Left lung (tissue), 10 donors: ENCODE measurements around the gene PPP1R13B. TPM values are rescaled to one million over a fixed set of nuclear protein-coding genes. Genes with fewer than 3 reads are reported as not detected.
"Not testable (repeated sequence)": the region's sequence is repeated elsewhere in the genome, so short reads cannot be mapped to it uniquely, and the experiment has no call there.

Experiments used
- ATAC-seq: fragments of 200-7000 bp; cut with Tn5 transposase; one replicate; pipeline ENCODE4 v1.9.1; 2020; ENCODE audit warnings: moderate library complexity
- DNase-seq, 4 donors: peaks; one replicate each; pipeline ENCODE4 v3.0.0-alpha.2; 2013 to 2020
- H3K27ac ChIP-seq, 2 donors: fragments of 200-600 bp; sonication (generic) in 1 of 2; one replicate each; pipeline versions ENCODE4 v1.5.0 to v1.8.0; 2020 to 2021
- H3K27me3 ChIP-seq, 2 donors: fragments of 200-600 bp; sonication (generic) in 1 of 2; one replicate each; pipeline versions ENCODE4 v1.5.0 to v1.8.0; 2020 to 2021
- H3K36me3 ChIP-seq, 2 donors: fragments of 200-600 bp; sonication (generic) in 1 of 2; one replicate each; pipeline versions ENCODE4 v1.5.0 to v1.8.0; 2020 to 2021
- H3K4me1 ChIP-seq, 2 donors: fragments of 200-600 bp; one replicate each; pipeline ENCODE4 v1.8.0; 2021
- H3K4me3 ChIP-seq, 2 donors: fragments of 200-600 bp; sonication (generic) in 1 of 2; one replicate each; pipeline versions ENCODE4 v1.5.0 to v1.8.0; 2020 to 2021; ENCODE audit warnings: mild to moderate bottlenecking in 1 of 2
- H3K9me3 ChIP-seq, 2 donors: fragments of 200-600 bp; sonication (generic) in 1 of 2; one replicate each; pipeline versions ENCODE4 v1.5.0 to v1.8.0; 2020 to 2021
- intact Hi-C, 2 donors: fragments of 100-400 bp; cut with DNase I; formaldehyde crosslinking; loops; one replicate each; pipeline versions ENCODE4 v1.11.2 to v1.14.2; 2022
- polyA plus RNA-seq, 6 donors: library from polyadenylated mRNA; unstranded; fragments of 120-200 nt; gene quantifications; one replicate each; pipeline ENCODE4 v1.2.1, GENCODE V29; 2013; ENCODE audit not compliant: insufficient read length in 6 of 6
- total RNA-seq, 2 donors: library from RNA; stranded (reverse); fragmentation: NEBNext Ultra II Directional; extraction: Animal tissue kit (Norgen Biotek cat#: 25700); gene quantifications; one replicate each; pipeline ENCODE4 v1.2.1, GENCODE V29; 2021
- TF ChIP-seq, protein P1 (sequence below), 2 donors: fragments of 200-600 bp; sonication (generic) in 1 of 2; IDR thresholded peaks; one replicate each; pipeline versions ENCODE4 v1.5.0 to v1.8.0; 2021; ENCODE audit warnings: antibody characterized with exemption in 2 of 2
- donor health status: DM: no; HTN: yes; CAD: no.
- donor health status: DM: no; HTN: no; CAD: no.

Gene PPP1R13B
- total and polyA plus RNA-seq, 8 donors, result 48.0 to 86.9 (median 61.7) TPM

DNA sequence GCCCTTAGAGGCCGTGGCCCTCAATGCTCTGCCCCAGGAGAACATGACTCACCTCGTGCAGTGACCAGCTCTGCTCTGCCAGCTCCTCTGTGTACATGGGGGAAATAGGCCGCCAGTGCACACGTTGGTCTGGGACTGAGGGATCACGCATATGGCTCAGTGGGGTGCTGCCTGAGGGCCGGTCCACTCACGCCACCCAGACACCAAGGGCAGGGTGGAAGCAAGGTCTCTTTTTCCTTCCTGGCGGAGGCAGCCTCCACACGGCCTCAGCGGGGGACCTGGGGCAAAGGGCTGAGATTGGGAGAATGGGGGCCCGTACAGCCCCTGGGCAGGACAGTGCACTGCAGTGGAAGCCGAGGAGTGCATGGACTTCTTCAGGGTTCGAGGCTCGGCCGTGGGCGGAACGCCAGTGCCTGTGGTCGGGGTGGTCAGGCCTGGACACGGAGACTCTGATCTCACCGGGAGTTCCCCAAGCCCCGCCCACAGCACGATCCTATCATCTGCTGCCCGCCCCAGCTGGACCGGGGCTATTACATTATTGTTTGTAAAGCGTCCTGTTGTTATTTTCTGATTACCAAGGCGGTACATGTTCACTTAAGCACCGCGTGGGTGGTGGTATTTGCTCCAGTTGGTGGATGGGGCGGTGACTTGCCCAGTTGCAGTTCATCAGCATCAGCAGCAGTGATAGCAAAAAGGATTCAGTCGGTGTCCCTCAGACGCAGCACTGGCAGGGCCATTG, 42.1 kb upstream of the PPP1R13B start:
- H3K9me3 ChIP-seq, result no peaks in the 10 kb centered on the region
- no peak overlapping the region for H3K4me3 ChIP-seq
- peaks cover 0 to 12% of the 10 kb centered on the region in 2 donors for H3K4me1 ChIP-seq
- intact Hi-C loops, result no loop called here
- peak; percentile 33 for ATAC-seq
- peak in 1 of 4 donors; percentile 52 for DNase-seq
- H3K27ac ChIP-seq, result no peak overlapping the region
- no peaks in the 10 kb centered on the region for H3K27me3 ChIP-seq
- TF ChIP-seq, protein P1, sequence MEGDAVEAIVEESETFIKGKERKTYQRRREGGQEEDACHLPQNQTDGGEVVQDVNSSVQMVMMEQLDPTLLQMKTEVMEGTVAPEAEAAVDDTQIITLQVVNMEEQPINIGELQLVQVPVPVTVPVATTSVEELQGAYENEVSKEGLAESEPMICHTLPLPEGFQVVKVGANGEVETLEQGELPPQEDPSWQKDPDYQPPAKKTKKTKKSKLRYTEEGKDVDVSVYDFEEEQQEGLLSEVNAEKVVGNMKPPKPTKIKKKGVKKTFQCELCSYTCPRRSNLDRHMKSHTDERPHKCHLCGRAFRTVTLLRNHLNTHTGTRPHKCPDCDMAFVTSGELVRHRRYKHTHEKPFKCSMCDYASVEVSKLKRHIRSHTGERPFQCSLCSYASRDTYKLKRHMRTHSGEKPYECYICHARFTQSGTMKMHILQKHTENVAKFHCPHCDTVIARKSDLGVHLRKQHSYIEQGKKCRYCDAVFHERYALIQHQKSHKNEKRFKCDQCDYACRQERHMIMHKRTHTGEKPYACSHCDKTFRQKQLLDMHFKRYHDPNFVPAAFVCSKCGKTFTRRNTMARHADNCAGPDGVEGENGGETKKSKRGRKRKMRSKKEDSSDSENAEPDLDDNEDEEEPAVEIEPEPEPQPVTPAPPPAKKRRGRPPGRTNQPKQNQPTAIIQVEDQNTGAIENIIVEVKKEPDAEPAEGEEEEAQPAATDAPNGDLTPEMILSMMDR (IDR thresholded peaks at IDR 0.05), result no peak
- no peaks in the 10 kb centered on the region for H3K36me3 ChIP-seq

DNA sequence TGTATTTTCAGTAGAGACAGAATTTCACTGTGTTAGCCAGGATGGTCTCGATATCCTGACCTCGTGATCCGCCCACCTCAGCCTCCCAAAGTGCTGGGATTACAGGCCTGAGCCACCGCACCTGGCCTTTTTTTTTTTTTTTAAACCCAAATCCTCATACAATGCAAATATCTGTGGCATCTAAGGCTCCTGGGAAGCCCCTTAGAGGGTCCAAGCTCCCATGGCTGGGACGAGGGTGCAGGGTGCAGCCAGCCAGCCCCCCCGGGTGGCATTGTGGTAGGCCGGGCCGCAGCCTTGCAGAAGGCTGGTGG, 41.6 kb upstream of the PPP1R13B start:
- ATAC-seq, H3K9me3 ChIP-seq, H3K27me3 ChIP-seq, H3K36me3 ChIP-seq, DNase-seq, H3K27ac ChIP-seq, H3K4me3 ChIP-seq, intact Hi-C loops: not testable (repeated sequence)
- peaks cover 0 to 12% of the 10 kb centered on the region in 2 donors for H3K4me1 ChIP-seq

DNA sequence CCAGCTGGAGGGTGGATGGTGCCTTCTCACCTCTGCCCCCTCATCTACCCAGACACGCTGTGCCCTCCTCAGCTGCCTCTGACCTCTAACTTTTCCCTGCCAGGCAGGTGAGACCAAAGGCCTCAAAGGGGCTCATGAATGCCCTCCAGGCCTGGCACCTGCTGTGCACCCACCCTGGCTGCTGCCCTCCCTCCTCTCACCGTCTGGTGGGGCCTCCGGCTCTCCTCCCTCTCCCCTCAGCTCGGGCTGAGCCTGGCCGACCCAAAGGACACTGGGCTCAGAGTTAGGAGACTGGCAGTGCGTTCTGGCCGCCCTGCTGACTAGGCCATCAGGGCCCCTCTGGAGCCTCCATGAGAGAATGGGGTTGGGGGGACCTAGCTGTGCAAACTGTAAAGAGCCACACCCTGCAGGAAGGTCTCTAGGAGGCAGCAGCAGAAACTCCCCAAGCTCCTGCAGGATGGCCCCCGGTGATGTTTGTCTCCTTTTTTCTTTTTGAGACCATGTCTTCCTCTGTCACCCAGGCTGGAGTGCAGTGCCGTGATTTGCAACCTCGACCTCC, 40.3 kb upstream of the PPP1R13B start:
- ATAC-seq (no peak), DNase-seq (no peak)
- Histone ChIP-seq H3K27ac (no peak overlapping the region), H3K4me1 (peaks cover 3 to 18% of the 10 kb centered on the region in 2 donors), H3K36me3 (no peaks in the 10 kb centered on the region), H3K9me3 (no peaks in the 10 kb centered on the region), H3K27me3 (no peaks in the 10 kb centered on the region), H3K4me3 (no peak overlapping the region)
- TF ChIP-seq, protein P1 (IDR thresholded peaks at IDR 0.05), result no peak
- intact Hi-C loops, result no loop called here

DNA sequence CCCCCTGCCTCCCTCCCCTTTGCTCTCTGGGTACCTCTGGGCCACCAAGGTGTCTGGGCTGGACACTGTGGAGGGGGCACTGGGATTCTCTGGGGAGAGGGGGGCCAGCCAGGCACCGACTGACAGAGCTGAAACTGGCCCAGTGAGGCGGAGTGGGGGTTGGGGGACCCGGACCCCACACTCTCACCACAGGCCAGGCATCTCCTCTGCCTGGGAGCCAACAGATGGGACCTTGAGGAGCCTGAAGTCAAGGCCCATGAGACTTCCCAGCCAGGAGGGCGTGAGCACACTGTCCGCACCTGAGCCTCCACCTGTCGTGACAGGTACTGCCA, 39.8 kb upstream of the PPP1R13B start:
- no peak for ATAC-seq
- intact Hi-C loops, result no loop called here

DNA sequence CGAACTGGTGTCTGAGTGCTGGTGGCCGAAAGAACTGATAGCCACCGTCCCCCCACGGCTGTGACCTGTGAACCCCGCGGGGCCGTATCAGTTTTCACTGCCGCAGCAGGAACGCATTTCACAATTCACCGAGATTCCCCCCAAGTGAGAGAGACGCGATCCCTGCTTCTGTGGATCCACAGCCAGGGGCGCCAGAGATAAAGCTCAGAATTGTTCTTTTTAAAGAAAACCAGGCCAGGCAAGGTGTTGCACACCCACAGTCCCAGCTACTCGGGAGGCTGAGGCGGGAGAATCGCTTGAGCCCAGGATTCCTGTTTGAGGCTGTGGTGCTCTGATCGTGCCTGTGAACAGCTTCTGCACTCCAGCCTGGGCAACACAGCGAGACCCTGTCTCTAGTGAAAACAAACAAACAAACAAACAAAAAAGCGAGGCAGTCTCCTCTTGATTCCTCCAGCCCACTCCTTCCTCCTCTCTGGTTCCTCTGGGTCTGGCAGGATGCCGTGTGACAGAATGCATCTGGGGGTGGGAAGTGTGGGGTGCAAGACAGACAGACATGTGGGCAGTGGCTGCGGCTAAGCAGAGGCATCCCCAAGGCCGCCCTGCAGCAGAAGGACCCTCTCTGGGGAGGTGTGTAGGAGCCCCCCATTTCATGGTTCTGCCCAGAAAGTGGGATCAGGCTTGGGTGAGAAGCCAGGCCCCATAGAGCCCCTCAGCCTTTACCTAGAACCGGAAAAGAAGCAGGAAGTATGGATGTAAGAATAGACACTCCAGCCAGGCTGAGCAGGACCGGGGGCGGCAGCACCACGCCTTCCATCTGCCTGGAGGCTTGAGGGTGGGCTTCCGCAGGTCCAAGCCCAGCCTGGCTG, 39.2 kb upstream of the PPP1R13B start:
- peak in 1 of 4 donors; percentile 51 for DNase-seq
- Histone ChIP-seq H3K4me1 (peaks cover 13 to 27% of the 10 kb centered on the region in 2 donors), H3K27ac (no peak overlapping the region), H3K9me3 (no peaks in the 10 kb centered on the region), H3K27me3 (no peaks in the 10 kb centered on the region), H3K4me3 (no peak overlapping the region), H3K36me3 (no peaks in the 10 kb centered on the region)
- TF ChIP-seq, protein P1 (IDR thresholded peaks at IDR 0.05), result no peak
- ATAC-seq, result no peak
- intact Hi-C loops, result no loop called here

More for the DNA sequence above, 39.8 kb upstream of the PPP1R13B start:
- H3K27me3 ChIP-seq, result no peaks in the 10 kb centered on the region
- TF ChIP-seq, protein P1 (IDR thresholded peaks at IDR 0.05), result no peak
- peaks cover 8 to 22% of the 10 kb centered on the region in 2 donors for H3K4me1 ChIP-seq
- no peaks in the 10 kb centered on the region for H3K9me3 ChIP-seq
- no peak overlapping the region for H3K4me3 ChIP-seq
- H3K27ac ChIP-seq, result no peak overlapping the region
- no peak for DNase-seq
- no peaks in the 10 kb centered on the region for H3K36me3 ChIP-seq
